Type B pancreatic cell (in vitro differentiated cells): ENCODE measurements around the gene FAM193A. TPM values are rescaled to one million over a fixed set of nuclear protein-coding genes. Genes with fewer than 3 reads are reported as not detected.

ENCODE experiments used
- DNase-seq: peaks from one replicate; pipeline ENCODE4 v3.0.0; 2021; ENCODE audit warnings: mixed read lengths; ENCODE audit not compliant: unreplicated experiment; ENCODE audit errors: extremely low spot score
- H3K27ac Mint-ChIP-seq: 2 replicates; pipeline ENCODE4 v1.8.0; 2021; ENCODE audit warnings: mild to moderate bottlenecking, mixed read lengths
- H3K27me3 Mint-ChIP-seq: 2 replicates; pipeline ENCODE4 v1.8.0; 2021; ENCODE audit warnings: mixed read lengths
- H3K36me3 Mint-ChIP-seq: 2 replicates; pipeline ENCODE4 v1.8.0; 2021; ENCODE audit warnings: mixed read lengths
- H3K4me1 Mint-ChIP-seq: one replicate; pipeline ENCODE4 v1.8.0; 2021; ENCODE audit warnings: mixed read lengths; ENCODE audit not compliant: unreplicated experiment
- H3K4me3 Mint-ChIP-seq: 2 replicates; pipeline ENCODE4 v1.8.0; 2021; ENCODE audit warnings: mild to moderate bottlenecking, mixed read lengths
- H3K9me3 Mint-ChIP-seq: 2 replicates; pipeline ENCODE4 v1.8.0; 2021; ENCODE audit warnings: mixed read lengths
- total RNA-seq: library from RNA; stranded (reverse); gene quantifications from 2 replicates; pipeline ENCODE4 v1.2.1, GENCODE V29; 2021; ENCODE audit warnings: low replicate concordance
- TF ChIP-seq, protein P1 (sequence below): fragments of 200-600 bp; sonication (generic); conservative IDR thresholded peaks from 2 replicates; pipeline ENCODE4 v1.5.0; 2021; ENCODE audit warnings: antibody characterized with exemption, mild to moderate bottlenecking

Gene FAM193A
- total RNA-seq, 1 donor from 2014 or later, result 37.1 TPM

DNA sequence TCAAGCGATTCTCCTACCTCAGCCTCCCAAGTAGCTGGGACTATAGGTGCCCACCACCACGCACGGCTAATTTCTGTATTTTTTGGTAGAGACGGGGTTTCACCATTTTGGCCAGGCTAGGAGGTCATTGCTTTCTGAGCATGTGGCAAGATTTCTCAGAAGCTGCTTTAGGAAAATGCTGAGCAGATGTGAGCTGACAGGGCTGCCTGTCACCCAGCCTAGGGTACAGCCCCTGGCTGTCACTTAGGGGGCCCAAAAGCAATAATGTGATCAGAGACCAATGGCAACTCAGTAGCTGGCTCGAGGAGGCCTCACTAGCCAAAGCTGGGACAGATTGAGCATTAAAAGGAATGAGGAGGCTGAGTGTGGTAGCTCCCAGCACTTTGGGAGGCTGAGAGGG is 154.9 kb downstream of the FAM193A start:
- H3K4me1 Mint-ChIP-seq, result peaks cover 8% of the 10 kb centered on the region
- H3K27ac Mint-ChIP-seq, result peak overlapping the region; percentile 34
- TF ChIP-seq, protein P1, sequence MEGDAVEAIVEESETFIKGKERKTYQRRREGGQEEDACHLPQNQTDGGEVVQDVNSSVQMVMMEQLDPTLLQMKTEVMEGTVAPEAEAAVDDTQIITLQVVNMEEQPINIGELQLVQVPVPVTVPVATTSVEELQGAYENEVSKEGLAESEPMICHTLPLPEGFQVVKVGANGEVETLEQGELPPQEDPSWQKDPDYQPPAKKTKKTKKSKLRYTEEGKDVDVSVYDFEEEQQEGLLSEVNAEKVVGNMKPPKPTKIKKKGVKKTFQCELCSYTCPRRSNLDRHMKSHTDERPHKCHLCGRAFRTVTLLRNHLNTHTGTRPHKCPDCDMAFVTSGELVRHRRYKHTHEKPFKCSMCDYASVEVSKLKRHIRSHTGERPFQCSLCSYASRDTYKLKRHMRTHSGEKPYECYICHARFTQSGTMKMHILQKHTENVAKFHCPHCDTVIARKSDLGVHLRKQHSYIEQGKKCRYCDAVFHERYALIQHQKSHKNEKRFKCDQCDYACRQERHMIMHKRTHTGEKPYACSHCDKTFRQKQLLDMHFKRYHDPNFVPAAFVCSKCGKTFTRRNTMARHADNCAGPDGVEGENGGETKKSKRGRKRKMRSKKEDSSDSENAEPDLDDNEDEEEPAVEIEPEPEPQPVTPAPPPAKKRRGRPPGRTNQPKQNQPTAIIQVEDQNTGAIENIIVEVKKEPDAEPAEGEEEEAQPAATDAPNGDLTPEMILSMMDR, result no peak
- peaks cover 28% of the 10 kb centered on the region for H3K36me3 Mint-ChIP-seq
- no peak overlapping the region for H3K4me3 Mint-ChIP-seq
- no peaks in the 10 kb centered on the region for H3K27me3 Mint-ChIP-seq
- H3K9me3 Mint-ChIP-seq, result no peaks in the 10 kb centered on the region
- DNase-seq, result peak; percentile 42

DNA sequence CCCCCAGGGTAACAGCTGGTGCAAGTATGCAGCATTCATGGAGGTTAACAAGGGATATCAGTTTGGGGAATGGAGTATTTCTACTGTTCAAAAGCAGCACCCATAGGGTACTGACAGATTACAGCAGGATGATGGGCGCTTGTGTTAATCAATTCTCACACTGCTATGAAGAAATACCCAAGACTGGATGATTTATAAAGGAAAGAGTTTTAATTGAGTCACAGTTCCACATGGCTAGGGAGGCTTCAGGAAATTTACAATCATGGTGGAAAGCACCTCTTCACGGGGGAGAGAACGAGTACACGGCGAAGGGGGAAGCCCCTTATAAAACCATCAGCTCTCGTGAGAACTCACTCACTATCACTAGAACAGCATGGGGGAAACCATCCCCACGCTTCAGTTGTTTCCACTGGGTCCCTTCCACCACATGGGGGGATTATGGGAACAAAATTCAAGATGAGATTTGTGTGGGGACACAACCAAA is 155.5 kb downstream of the FAM193A start:
- DNase-seq, result no peak
- Mint-ChIP-seq H3K27ac (no peak overlapping the region), H3K27me3 (no peaks in the 10 kb centered on the region), H3K4me3 (no peak overlapping the region), H3K9me3 (no peaks in the 10 kb centered on the region), H3K4me1 (peaks cover 8% of the 10 kb centered on the region), H3K36me3 (peaks cover 33% of the 10 kb centered on the region)
- TF ChIP-seq, protein P1, result no peak

DNA sequence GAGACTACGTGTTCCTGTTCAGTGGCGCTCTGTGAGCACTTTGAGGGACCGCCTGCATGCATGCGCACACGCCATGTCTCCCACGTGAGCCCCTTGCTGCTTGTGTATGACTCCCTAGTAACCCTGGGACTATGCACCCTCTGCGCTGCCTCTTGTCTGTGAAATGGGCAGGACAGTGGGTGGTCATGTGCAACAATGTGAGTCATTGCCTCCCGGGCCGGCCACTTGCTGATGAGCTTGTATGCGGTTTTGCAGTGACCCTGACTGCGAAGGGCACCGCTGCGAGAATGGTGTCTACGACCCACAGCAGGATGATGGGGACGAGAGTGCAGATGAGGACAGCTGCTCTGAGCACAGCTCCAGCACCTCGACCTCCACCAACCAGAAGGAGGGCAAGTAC is 158.2 kb downstream of the FAM193A start:
- Mint-ChIP-seq H3K9me3 (no peaks in the 10 kb centered on the region), H3K4me3 (no peak overlapping the region), H3K27ac (no peak overlapping the region), H3K27me3 (no peaks in the 10 kb centered on the region), H3K36me3 (peaks cover 23% of the 10 kb centered on the region), H3K4me1 (no peaks in the 10 kb centered on the region)
- TF ChIP-seq, protein P1, result no peak
- DNase-seq, result no peak

DNA sequence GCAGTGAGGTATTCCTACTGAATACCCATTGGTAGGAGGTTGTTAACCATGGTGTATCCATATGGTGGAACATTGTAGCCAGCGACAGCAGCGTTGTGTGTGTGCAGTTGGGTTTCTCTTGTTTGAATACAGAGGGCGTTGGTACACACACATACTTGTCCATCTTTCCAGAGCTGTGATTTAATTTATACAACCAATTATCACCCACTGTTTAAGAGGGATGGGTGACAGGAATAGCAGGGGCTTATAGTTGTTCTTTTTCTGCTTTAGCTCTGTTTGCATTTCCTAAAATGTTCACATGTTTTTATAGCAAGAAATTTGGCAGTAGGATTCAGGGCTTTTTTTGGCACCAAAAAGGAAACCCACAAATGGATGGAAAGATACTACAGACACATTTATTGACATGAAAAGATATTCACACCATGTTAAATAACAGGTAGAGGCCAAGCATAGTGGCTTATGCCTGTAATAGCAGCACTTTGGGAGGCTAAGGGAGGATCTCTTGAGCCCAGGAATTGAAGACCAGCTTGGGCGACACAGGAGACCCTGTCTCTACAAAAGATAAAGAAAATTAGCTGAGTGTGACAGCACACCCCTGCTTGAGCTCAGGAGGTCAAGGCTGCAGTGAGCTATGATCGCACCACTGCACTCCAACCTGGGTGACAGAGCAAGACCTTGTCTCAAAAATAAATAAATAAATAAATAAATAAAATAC is 159.1 kb downstream of the FAM193A start:
- Mint-ChIP-seq H3K9me3 (no peaks in the 10 kb centered on the region), H3K4me1 (no peaks in the 10 kb centered on the region), H3K27ac (no peak overlapping the region), H3K27me3 (no peaks in the 10 kb centered on the region), H3K4me3 (no peak overlapping the region), H3K36me3 (peaks cover 27% of the 10 kb centered on the region)
- DNase-seq, result no peak
- TF ChIP-seq, protein P1, result no peak

DNA sequence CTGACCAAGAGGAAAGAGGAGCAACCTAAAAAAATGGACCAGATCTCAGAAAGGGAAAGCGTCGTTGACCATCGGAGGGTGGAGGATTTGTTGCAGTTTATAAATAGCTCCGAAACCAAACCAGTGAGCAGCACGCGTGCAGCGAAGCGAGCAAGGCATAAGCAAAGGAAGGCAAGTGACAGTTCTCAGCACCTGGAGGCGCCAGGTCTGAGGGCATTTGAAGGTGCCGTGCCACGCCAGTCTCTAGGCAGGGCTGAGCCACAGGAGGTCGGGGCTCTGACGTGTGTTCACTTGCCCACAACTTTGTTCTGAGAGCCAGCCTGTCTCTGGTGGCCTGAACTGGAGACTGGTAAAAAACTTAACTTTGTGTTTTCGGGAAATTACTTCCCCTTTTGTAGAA is 160.0 kb downstream of the FAM193A start:
- TF ChIP-seq, protein P1, result no peak
- no peak overlapping the region for H3K27ac Mint-ChIP-seq
- H3K4me3 Mint-ChIP-seq, result no peak overlapping the region
- H3K4me1 Mint-ChIP-seq, result no peaks in the 10 kb centered on the region
- H3K36me3 Mint-ChIP-seq, result peaks cover 27% of the 10 kb centered on the region
- DNase-seq, result no peak
- no peaks in the 10 kb centered on the region for H3K9me3 Mint-ChIP-seq
- H3K27me3 Mint-ChIP-seq, result no peaks in the 10 kb centered on the region
